GM06990 (cell line): Measurements from ENCODE around the gene ATG2B.

Experiments
- DNase-seq: peaks from one replicate; pipeline ENCODE4 v3.0.0-alpha.2; 2011; ENCODE audit not compliant: insufficient read length; ENCODE audit errors: extremely low read depth
- H3K27me3 ChIP-seq: replicated peaks from 2 replicates; pipeline ENCODE4 v1.6.0; 2011; ENCODE audit warnings: low read length; ENCODE audit not compliant: control insufficient read depth, insufficient read depth
- H3K36me3 ChIP-seq: 2 replicates; pipeline ENCODE4 v1.5.1; 2011; ENCODE audit warnings: low read length; ENCODE audit not compliant: control insufficient read depth, insufficient read depth
- H3K4me3 ChIP-seq: replicated peaks from 2 replicates; pipeline ENCODE4 v1.5.1; 2011; ENCODE audit warnings: low read depth, mild to moderate bottlenecking, control low read depth, low read length
- TF ChIP-seq, protein P1 (sequence below): IDR thresholded peaks from 2 replicates; pipeline ENCODE4 v1.5.1; 2011; ENCODE audit warnings: low read length, control low read depth, mild to moderate bottlenecking, inconsistent platforms; ENCODE audit not compliant: insufficient read depth, poor library complexity, severe bottlenecking

The ATG2B gene

DNA sequence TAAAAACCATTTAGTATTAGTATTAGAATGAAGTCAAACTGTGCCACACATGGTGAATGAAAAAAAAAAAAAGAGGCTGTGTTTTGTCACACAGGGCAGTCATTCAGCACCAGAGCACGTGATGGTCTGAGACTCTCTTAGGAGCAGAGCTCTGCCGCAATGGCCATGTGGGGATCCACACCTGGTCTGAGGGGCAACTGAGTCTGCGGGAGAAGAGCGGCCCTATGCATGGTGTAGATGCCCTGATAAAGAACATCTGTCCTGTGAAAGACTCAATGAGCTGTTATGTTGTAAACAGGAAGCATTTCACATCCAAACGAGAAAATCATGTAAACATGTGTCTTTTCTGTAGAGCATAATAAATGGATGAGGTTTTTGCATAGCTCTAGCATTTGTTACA lies 119.4 kb downstream of the ATG2B start:
- Histone ChIP-seq H3K4me3 (no peak overlapping the region), H3K27me3 (no peaks in the 10 kb centered on the region; the same call in 1 of the 2 replicates), H3K36me3 (no peaks in the 10 kb centered on the region)
- no peak for DNase-seq
- TF ChIP-seq, protein P1, sequence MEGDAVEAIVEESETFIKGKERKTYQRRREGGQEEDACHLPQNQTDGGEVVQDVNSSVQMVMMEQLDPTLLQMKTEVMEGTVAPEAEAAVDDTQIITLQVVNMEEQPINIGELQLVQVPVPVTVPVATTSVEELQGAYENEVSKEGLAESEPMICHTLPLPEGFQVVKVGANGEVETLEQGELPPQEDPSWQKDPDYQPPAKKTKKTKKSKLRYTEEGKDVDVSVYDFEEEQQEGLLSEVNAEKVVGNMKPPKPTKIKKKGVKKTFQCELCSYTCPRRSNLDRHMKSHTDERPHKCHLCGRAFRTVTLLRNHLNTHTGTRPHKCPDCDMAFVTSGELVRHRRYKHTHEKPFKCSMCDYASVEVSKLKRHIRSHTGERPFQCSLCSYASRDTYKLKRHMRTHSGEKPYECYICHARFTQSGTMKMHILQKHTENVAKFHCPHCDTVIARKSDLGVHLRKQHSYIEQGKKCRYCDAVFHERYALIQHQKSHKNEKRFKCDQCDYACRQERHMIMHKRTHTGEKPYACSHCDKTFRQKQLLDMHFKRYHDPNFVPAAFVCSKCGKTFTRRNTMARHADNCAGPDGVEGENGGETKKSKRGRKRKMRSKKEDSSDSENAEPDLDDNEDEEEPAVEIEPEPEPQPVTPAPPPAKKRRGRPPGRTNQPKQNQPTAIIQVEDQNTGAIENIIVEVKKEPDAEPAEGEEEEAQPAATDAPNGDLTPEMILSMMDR: no peak

DNA sequence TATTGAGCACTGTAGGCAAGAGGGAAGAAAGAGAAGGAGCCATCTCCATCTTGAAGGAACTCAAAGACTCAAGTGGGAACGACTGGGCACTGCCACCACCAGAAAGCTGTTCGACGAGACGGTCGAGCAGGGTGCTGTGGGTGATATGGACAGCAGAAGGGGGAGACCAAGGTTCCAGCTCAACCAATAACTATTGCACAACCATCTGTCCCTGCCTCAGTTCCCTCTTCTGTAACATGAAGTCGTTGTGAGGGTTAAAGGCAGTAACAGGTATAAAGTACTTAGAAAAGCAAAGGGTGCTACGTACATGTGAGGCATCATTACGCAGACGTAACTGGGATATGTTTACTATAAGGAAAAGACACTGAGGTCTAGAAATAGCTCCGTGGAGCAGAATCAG lies 121.0 kb downstream of the ATG2B start:
- TF ChIP-seq, protein P1: no peak
- H3K27me3 ChIP-seq: no peaks in the 10 kb centered on the region; the same call in 1 of the 2 replicates
- H3K4me3 ChIP-seq: no peak overlapping the region
- DNase-seq: no peak
- no peaks in the 10 kb centered on the region for H3K36me3 ChIP-seq

DNA sequence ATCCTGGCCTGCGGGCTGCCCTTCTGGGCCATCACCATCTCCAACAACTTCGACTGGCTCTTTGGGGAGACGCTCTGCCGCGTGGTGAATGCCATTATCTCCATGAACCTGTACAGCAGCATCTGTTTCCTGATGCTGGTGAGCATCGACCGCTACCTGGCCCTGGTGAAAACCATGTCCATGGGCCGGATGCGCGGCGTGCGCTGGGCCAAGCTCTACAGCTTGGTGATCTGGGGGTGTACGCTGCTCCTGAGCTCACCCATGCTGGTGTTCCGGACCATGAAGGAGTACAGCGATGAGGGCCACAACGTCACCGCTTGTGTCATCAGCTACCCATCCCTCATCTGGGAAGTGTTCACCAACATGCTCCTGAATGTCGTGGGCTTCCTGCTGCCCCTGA lies 122.5 kb downstream of the ATG2B start:
- TF ChIP-seq, protein P1: no peak
- no peaks in the 10 kb centered on the region for H3K36me3 ChIP-seq
- DNase-seq: no peak
- no peaks in the 10 kb centered on the region; the same call in none of the 2 replicates for H3K27me3 ChIP-seq
- no peak overlapping the region for H3K4me3 ChIP-seq

DNA sequence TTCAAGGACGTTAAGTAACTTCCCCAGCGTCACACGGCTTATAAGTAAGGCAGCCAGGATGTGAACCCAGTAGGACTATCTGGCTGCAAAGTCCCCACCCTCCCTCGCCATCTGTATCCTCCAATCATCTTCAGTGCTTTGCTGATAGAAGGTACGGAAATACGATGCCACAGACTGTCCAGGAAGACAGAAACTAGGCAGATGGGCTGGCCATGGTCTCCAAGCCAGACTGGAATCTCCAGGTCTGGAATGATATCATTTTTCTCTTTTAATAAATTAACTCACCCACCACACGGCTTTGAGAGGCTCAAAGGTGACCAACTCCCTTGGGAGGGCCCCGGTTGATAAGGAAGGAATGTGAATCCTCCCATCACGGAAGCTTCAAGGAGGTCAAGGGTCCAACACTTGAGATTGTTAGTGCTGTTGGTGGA lies 123.4 kb downstream of the ATG2B start:
- Histone ChIP-seq H3K36me3 (no peaks in the 10 kb centered on the region), H3K4me3 (no peak overlapping the region), H3K27me3 (no peaks in the 10 kb centered on the region; the same call in none of the 2 replicates)
- no peak for DNase-seq
- TF ChIP-seq, protein P1: no peak

DNA sequence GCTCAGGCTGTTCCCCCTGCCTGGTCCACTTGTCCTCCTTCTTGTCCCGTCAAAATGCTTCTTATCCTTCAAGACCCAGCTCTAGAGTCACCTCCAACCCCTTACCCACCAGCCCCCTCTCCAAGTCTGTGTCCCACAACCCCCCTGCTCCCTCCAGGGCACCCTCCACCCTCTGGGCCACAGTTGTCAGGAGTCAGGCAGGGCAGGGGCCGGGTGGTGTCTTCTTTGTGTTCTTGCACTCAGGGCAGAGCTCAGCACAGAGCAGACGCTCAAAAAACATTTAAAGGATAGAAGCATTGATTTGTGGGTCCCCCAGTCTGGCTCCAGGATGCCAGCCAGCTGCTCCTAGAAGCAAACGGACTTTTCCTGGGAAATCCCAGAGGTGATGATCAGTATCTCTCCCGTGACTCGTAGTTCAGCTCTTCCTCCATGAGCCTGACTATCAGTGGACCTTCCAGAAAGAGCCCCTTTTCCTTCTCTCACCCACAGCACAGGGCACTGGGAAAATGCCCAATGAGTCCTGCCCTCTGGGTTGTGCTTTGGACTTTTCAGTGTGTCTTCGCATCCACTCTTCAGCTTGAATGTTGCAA lies 124.4 kb downstream of the ATG2B start:
- TF ChIP-seq, protein P1: no peak
- Histone ChIP-seq H3K27me3 (no peaks in the 10 kb centered on the region; the same call in none of the 2 replicates), H3K4me3 (no peak overlapping the region), H3K36me3 (no peaks in the 10 kb centered on the region)
- DNase-seq: no peak

DNA sequence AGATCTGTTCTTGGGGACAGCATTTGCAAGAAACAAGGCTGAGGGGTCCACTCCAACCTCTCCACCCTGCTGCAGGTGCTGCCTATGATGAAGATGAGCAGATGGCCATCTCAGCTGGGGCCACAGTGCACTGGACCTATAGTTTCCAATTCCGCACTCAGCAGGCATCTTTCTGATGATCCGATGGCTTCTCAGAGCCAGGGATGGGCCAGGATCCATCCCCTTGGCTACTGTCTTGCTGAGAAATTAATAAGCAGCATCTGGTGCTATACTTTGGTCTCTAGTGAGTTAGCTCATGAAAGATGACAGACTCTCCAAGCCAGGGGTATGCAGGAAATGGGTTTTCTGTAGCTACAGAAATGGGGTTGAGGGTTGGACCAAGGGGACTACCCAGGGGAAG lies 125.5 kb downstream of the ATG2B start:
- DNase-seq: no peak
- TF ChIP-seq, protein P1: no peak
- Histone ChIP-seq H3K27me3 (no peaks in the 10 kb centered on the region; the same call in none of the 2 replicates), H3K4me3 (no peak overlapping the region), H3K36me3 (no peaks in the 10 kb centered on the region)
